ENCODE measurements around the gene PRKG1.

DNA sequence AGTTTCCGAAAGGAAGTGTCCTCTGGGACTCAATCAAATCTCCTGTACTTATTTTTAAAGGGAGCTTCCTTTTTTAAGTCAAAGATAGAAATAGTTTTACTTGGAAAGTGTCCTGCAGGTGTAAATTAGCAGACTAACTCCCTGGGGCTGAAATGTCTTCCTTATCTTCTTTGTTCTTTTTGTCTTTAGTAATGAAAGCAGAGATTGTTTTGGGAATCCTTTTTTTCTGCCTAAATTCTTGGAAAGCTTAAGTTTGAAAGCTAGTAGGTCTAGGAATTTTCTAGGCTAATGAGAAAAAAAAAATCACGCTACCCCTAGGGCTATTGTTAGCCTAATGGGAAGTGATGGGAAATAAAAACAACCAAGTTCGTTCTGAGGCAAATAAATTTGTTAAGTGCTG lies 764.2 kb downstream of the PRKG1 start:
- TF ChIP-seq, protein P1, sequence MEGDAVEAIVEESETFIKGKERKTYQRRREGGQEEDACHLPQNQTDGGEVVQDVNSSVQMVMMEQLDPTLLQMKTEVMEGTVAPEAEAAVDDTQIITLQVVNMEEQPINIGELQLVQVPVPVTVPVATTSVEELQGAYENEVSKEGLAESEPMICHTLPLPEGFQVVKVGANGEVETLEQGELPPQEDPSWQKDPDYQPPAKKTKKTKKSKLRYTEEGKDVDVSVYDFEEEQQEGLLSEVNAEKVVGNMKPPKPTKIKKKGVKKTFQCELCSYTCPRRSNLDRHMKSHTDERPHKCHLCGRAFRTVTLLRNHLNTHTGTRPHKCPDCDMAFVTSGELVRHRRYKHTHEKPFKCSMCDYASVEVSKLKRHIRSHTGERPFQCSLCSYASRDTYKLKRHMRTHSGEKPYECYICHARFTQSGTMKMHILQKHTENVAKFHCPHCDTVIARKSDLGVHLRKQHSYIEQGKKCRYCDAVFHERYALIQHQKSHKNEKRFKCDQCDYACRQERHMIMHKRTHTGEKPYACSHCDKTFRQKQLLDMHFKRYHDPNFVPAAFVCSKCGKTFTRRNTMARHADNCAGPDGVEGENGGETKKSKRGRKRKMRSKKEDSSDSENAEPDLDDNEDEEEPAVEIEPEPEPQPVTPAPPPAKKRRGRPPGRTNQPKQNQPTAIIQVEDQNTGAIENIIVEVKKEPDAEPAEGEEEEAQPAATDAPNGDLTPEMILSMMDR (conservative IDR thresholded peaks at IDR 0.05; ENCODE audit: low read depth, low read length): no peak
- TF ChIP-seq SMC3 (IDR thresholded peaks at IDR 0.05; ENCODE audit: low read depth, low read length): no peak
- no peak for TF ChIP-seq MAFK (IDR thresholded peaks at IDR 0.05; ENCODE audit: low read depth, low read length)
- TF ChIP-seq POLR2A (IDR thresholded peaks at IDR 0.05; ENCODE audit: low read depth, low read length): no peak
- TF ChIP-seq CEBPB (IDR thresholded peaks at IDR 0.05; ENCODE audit: low read depth, low read length): no peak
- TF ChIP-seq ELK1 (IDR thresholded peaks at IDR 0.05; ENCODE audit: borderline replicate concordance, low read depth, low read length): no peak
- TF ChIP-seq MAZ (IDR thresholded peaks at IDR 0.05; ENCODE audit: borderline replicate concordance, low read depth, low read length): no peak
- TF ChIP-seq FOS (IDR thresholded peaks at IDR 0.05; ENCODE audit: low read depth, low read length): no peak
